Activated naive CD4-positive, alpha-beta T cell treated with anti-CD3 and anti-CD28 coated beads for 36 hours (primary cell): ENCODE measurements around the gene PNPO. TPM values are rescaled to one million over a fixed set of nuclear protein-coding genes. Genes with fewer than 3 reads are reported as not detected.
"Not testable (repeated sequence)": the region's sequence is repeated elsewhere in the genome, so short reads cannot be mapped to it uniquely, and the experiment has no call there.

Experiments
- CTCF ChIA-PET: fragments of 350-600 bp; sonication (Branson Sonifier 250); formaldehyde crosslinking; loops from one replicate; lab custom pipeline; 2021; ENCODE audit warnings: antibody characterized with exemption; lab: Charles Lee
- DNase-seq: peaks from one replicate; pipeline ENCODE4 v3.0.0-alpha.2; 2020
- H3K27ac Mint-ChIP-seq: one replicate; pipeline ENCODE4 v1.8.0; 2021; ENCODE audit warnings: mild to moderate bottlenecking, mixed read lengths
- H3K27me3 Mint-ChIP-seq: one replicate; pipeline ENCODE4 v1.8.0; 2021; ENCODE audit warnings: low read depth, mixed read lengths
- H3K36me3 Mint-ChIP-seq: one replicate; pipeline ENCODE4 v1.8.0; 2021; ENCODE audit warnings: low read depth, mixed read lengths
- H3K4me1 Mint-ChIP-seq: one replicate; pipeline ENCODE4 v1.8.0; 2021; ENCODE audit warnings: low read depth, mixed read lengths
- H3K4me3 Mint-ChIP-seq: one replicate; pipeline ENCODE4 v1.8.0; 2021; ENCODE audit warnings: mild to moderate bottlenecking, moderate library complexity, mixed read lengths
- H3K9me3 Mint-ChIP-seq: one replicate; pipeline ENCODE4 v1.8.0; 2021; ENCODE audit warnings: mixed read lengths
- intact Hi-C: fragments of 100-400 bp; cut with micrococcal nuclease; formaldehyde crosslinking; loops from one replicate; pipeline ENCODE4 v1.15.1; 2023
- total RNA-seq, 2 experiments: library from RNA; stranded (reverse); gene quantifications; one replicate each; pipeline ENCODE4 v1.2.3, GENCODE V29; 2021

PNPO gene
- total RNA-seq, 2 experiments from 2014 or later, result 35.5 to 37.0 TPM

DNA sequence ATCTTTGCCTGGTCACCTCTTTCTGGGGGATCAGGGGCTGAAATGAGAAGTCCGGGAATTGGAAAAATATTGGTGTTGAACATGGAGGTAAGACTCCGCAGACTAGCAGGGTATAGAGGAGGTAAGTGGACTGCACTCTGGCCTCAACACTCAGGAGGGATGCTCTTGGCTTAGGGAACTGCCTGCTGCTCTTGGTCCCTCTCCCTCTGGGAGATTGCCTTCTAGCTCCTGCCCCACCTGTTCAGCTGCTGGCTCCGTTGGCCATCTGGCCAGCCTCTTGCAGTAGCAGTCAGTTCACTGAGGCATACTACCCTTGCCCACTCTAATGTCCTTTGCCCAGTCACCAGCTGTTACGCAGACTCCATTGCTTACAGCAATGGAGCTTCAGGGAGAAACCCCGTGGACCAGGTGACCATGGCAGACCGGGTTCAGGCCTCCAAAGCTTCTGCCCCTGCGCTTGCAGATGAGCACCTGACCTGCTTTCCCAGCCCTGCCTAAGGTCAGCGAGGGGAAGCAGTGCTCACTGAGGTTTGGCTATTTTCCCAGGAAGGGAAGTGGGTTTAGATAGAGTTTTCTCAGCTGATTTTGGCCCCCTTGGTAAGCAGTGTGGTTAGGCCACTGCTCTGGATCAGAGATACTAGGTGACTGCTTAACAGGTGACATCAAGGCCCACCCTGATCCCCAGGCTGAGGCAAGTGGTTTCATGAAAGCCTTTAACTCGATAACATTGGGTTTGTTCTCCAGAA lies 41.4 kb downstream of the PNPO start:
- CTCF ChIA-PET, result interaction anchor here (1.5 kb wide), 1 partner anchor 11 kb away, joined by 4 read pairs; no protein-coding TSS in a partner anchor

DNA sequence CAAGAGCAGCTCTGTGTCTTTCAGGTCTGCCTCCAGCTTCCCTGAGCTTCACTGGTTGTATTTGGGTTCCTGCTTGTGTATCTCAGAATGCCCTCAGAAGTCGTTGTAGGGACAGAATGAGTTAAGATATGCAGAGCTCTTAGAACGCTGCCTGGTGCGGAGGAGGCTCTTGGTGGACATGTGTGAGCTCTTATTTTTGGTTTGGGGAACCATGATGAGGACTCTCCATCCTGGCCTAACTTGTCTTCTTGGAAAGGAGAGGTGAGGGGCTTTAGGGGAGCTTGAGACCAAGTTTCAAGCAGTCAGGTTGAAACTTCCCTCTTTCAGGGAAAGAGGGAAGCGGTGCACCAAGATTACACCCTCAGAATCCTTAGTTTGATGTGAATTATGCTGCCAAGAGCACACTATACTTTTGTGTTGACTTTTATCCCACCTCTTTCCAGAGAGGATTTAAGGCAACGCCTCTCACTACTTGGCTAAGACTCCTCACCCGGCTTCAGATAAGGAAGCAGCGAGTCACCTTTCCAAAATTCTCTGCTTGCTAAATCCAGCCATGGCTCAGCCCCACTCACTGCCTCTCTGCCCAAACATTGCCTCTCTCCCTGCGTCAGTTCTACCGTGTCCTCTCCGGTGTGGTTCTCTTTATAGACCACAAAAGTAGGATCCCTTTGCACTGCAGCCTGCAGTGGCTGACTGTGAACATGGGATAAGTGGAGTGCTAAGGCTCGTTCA lies 42.3 kb downstream of the PNPO start:
- H3K4me3 Mint-ChIP-seq, result no peak overlapping the region
- intact Hi-C loops, result no loop called here
- H3K27ac Mint-ChIP-seq, result no peak overlapping the region
- no peaks in the 10 kb centered on the region for H3K9me3 Mint-ChIP-seq
- no peaks in the 10 kb centered on the region for H3K27me3 Mint-ChIP-seq
- H3K4me1 Mint-ChIP-seq, result no peaks in the 10 kb centered on the region
- peaks cover 19% of the 10 kb centered on the region for H3K36me3 Mint-ChIP-seq
- CTCF ChIA-PET, result interaction anchor here (1.5 kb wide), 1 partner anchor 12 kb away, joined by 4 read pairs; no protein-coding TSS in a partner anchor
- no peak for DNase-seq

More for the DNA sequence above, 41.4 kb downstream of the PNPO start:
- peaks cover 19% of the 10 kb centered on the region for H3K36me3 Mint-ChIP-seq
- H3K27me3 Mint-ChIP-seq, result no peaks in the 10 kb centered on the region
- intact Hi-C loops, result no loop called here
- no peaks in the 10 kb centered on the region for H3K4me1 Mint-ChIP-seq
- H3K27ac Mint-ChIP-seq, result no peak overlapping the region
- no peak overlapping the region for H3K4me3 Mint-ChIP-seq
- no peak for DNase-seq
- no peaks in the 10 kb centered on the region for H3K9me3 Mint-ChIP-seq

DNA sequence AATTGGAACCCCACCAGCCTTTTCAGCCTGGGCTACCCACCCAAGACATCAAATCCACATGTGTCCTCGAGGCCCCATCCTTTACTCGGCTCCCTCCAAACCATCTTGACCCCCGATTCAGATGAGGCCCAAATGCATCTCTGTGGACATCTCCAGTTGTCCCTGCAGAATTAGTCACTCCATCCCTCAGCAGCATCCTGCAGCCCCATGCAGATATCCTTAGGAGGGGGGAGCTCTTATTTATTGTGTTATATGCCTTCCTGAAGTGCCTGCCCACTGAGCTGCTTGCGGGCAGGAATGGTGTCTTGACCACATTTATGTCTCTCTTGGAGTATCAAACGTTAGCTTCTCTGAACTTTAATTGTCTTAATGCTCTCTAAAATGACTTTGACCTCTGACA lies 45.1 kb downstream of the PNPO start:
- Mint-ChIP-seq H3K4me1 (no peaks in the 10 kb centered on the region), H3K27me3 (no peaks in the 10 kb centered on the region), H3K9me3 (no peaks in the 10 kb centered on the region), H3K27ac (no peak overlapping the region), H3K36me3 (peaks cover 7% of the 10 kb centered on the region), H3K4me3 (no peak overlapping the region)
- intact Hi-C loops, result no loop called here
- CTCF ChIA-PET, result interaction anchor here (0.6 to 1.9 kb wide), 2 partner anchors 16 to 38 kb away, joined by 3 to 6 read pairs; no protein-coding TSS in a partner anchor
- no peak for DNase-seq

DNA sequence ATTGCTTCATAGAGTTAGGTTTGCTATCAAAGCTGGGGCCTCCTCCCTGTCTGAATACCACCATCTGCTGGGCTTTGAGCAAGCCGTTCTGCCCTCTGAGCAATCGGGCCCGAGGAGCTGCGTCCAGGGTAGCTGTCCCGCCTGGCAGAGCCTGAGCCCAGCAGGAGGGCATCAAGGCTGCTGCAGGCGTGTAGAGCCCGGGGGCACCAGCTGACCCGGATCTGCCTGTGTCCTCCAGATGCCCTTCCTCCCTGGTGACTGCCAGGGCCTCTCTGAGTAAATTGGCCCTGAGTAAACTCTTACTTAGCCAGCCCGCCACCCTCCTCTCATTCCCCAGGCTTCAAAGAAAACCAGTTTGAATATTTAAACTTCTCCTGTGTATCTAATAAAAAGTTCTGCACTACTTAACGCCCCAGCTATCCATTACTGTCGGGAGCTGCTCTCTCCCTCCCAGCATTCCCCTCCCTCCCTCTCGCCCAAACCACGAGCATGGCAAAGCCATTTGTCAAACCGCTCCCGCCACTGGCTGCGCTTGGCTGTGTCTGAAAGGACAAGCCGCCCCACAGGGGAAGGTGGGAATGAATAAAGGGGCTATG lies 46.0 kb downstream of the PNPO start:
- no peaks in the 10 kb centered on the region for H3K4me1 Mint-ChIP-seq
- H3K4me3 Mint-ChIP-seq, result no peak overlapping the region
- no peaks in the 10 kb centered on the region for H3K27me3 Mint-ChIP-seq
- no peak overlapping the region for H3K27ac Mint-ChIP-seq
- H3K9me3 Mint-ChIP-seq, result no peaks in the 10 kb centered on the region
- peaks cover 7% of the 10 kb centered on the region for H3K36me3 Mint-ChIP-seq
- DNase-seq, result no peak
- CTCF ChIA-PET, result interaction anchor here (0.6 to 1.9 kb wide), 3 partner anchors 17 to 86 kb away, joined by 3 to 6 read pairs (median 3); no protein-coding TSS in a partner anchor
- intact Hi-C loops, result no loop called here

DNA sequence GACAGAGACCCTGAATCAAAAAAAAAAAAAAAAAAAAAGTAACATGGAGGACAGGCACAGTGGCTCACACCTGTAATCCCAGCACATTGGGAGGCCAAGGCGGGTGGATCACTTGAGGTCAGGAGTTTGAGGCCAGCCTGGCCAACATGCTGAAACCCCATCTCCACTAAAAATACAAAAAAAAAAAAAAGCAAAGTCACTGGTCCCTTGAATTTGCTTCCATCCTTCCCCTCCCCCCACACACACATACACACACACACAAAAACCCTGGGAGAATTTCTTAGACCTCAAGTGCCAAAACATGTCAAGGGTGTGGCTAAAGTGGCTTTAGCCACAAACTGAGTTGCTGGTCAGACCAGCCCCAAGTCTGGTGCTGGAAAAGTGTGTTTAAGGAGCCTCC lies 47.1 kb downstream of the PNPO start:
- H3K27ac Mint-ChIP-seq, intact Hi-C loops, DNase-seq, H3K4me3 Mint-ChIP-seq, H3K4me1 Mint-ChIP-seq, H3K36me3 Mint-ChIP-seq, H3K9me3 Mint-ChIP-seq, H3K27me3 Mint-ChIP-seq: not testable (repeated sequence)
- CTCF ChIA-PET, result interaction anchor here (0.7 kb wide), 1 partner anchor 84 kb away, joined by 5 read pairs; no protein-coding TSS in a partner anchor

DNA sequence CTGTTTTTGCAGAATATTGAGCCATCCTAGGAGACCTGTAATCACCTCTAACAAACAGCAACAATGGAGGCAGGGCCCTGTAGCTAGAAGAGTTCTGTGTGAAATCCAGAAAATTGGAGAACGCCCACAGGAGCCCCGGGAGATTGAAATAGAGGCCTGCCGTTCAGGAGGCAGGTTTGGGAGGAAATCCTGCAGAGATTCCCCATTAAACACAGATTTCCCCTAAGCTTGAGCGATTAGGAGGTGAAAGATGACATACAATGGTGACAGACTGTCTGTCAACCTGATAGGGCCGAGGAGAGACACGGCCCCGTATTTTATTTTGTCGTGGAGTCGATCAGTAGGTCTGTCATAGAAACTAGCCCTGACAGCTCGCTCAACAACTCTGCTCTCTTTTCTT lies 47.8 kb downstream of the PNPO start:
- DNase-seq, result no peak
- Mint-ChIP-seq H3K27ac (no peak overlapping the region), H3K9me3 (no peaks in the 10 kb centered on the region), H3K4me1 (no peaks in the 10 kb centered on the region), H3K4me3 (no peak overlapping the region), H3K27me3 (no peaks in the 10 kb centered on the region), H3K36me3 (no peaks in the 10 kb centered on the region)
- intact Hi-C loops, result no loop called here
- CTCF ChIA-PET, result no interaction called here

DNA sequence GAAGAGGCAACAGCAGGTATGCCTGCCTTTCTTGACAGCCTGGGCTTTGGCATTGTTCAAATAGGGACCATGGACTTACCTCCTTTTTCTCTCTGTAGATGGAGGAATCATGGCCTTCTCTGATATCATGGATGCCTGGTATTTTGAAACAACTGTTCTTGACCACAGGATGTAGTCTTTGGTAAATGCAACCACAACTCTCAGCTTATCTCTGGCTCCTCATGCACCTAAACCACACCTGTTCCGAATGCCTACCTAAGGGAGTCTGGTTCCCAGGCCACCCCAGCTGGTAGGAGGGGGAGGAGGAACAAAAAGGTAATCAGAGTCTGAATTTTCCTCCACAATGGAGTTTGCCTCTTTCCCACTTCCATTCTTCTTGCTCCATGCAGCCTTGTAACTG lies 48.3 kb downstream of the PNPO start:
- Mint-ChIP-seq H3K27ac (no peak overlapping the region), H3K27me3 (no peaks in the 10 kb centered on the region), H3K36me3 (no peaks in the 10 kb centered on the region), H3K9me3 (no peaks in the 10 kb centered on the region), H3K4me3 (no peak overlapping the region), H3K4me1 (no peaks in the 10 kb centered on the region)
- no peak for DNase-seq
- intact Hi-C loops, result no loop called here
- CTCF ChIA-PET, result no interaction called here

DNA sequence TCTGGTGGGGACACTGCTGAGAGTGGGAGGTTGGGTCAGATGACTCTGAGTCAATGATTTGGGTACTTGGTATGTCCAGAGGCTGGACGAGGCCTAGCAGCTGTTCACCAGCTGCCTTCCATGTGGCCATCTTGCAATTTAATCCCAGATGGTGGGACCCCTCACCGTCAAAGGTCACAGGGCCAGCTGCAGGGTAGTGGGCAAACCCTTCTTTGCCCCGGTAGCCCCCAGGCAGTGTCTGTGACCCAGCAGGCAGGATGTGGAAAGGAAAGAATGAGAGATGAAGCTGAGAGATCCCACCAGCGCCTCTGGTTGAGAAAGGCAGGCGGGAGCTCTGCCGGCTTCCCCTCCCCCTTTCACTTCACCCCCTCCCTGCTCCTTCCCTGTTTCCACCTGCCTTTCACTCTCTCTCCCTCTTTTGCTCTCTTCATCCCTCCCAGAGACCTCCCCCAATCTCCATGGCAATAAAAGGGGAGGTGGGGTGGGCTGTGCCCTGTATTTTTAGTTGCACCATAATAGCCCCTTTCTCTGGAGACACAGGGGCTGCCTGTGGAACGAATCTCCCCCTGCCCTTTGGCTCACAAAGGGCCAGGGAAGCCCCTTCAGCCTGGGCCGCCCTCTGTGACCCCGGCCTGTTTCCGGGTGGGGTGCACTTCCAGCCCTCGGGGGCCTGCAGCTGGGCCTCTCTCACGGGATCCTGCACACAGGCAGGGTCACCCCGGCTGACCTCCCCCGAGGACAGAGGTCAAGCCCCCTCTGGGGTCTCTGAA lies 49.8 kb downstream of the PNPO start:
- Mint-ChIP-seq H3K9me3 (no peaks in the 10 kb centered on the region), H3K27me3 (no peaks in the 10 kb centered on the region), H3K4me3 (no peak overlapping the region), H3K27ac (no peak overlapping the region), H3K36me3 (no peaks in the 10 kb centered on the region), H3K4me1 (no peaks in the 10 kb centered on the region)
- intact Hi-C loops, result no loop called here
- CTCF ChIA-PET, result interaction anchor here (0.5 to 1.4 kb wide), 2 partner anchors 20 to 35 kb away, joined by 3 to 4 read pairs; partner anchors contain the start of gene CDK5RAP3
- DNase-seq, result no peak

DNA sequence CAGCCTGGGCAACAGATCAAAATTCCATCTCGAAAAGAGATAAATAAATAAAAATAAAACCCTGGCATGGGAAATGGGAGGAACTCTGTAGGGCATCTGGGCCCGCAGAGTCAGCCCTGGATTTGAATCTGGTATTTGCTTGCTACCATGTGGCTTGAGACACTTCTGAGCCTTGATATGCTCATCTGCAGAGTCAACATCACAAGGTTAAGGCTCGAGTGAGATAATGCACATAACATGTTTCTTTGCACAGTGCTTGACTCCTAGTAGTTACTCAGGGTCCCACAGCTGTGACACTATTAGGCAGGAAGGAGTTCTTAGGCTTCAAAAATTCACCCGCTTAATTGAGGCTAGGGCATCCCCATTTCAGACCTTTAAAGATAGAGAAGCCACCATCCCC lies 50.8 kb downstream of the PNPO start:
- no peak for DNase-seq
- Mint-ChIP-seq H3K27ac (no peak overlapping the region), H3K36me3 (no peaks in the 10 kb centered on the region), H3K27me3 (no peaks in the 10 kb centered on the region), H3K9me3 (no peaks in the 10 kb centered on the region), H3K4me1 (no peaks in the 10 kb centered on the region), H3K4me3 (no peak overlapping the region)
- intact Hi-C loops, result no loop called here
- CTCF ChIA-PET, result interaction anchor here (1.1 kb wide), 1 partner anchor 45 kb away, joined by 3 read pairs; no protein-coding TSS in a partner anchor

DNA sequence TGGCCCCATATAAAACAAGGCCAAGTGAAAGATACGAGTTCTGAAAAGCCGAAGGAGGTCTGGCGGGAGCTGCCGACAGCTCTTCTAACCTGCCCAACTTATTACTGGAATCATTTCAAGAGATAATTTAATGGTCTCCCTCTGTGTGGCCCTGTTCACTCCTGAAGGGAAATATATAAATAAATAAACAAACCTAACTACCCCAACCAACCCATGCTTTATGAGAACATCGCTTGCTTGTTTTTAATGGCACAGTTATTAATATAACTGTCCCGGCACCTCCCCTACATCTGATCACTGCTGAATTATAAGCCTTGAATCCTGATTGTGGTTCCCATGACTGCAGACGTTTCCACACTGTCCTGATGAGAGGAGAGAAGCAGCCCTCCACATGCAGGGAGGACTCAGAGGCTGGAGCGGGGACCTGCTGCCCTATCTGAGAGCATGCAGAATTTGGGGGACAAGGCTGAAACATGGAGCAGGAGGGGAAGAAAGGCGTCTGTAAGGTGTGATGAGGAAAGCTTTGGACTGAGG lies 51.7 kb downstream of the PNPO start:
- DNase-seq, result no peak
- H3K4me1 Mint-ChIP-seq, result no peaks in the 10 kb centered on the region
- intact Hi-C loops, result no loop called here
- H3K4me3 Mint-ChIP-seq, result no peak overlapping the region
- no peaks in the 10 kb centered on the region for H3K27me3 Mint-ChIP-seq
- no peak overlapping the region for H3K27ac Mint-ChIP-seq
- no peaks in the 10 kb centered on the region for H3K36me3 Mint-ChIP-seq
- no peaks in the 10 kb centered on the region for H3K9me3 Mint-ChIP-seq
- CTCF ChIA-PET, result interaction anchor here (0.6 to 1.1 kb wide), 5 partner anchors 9 to 885 kb away, joined by 3 read pairs; no protein-coding TSS in a partner anchor

DNA sequence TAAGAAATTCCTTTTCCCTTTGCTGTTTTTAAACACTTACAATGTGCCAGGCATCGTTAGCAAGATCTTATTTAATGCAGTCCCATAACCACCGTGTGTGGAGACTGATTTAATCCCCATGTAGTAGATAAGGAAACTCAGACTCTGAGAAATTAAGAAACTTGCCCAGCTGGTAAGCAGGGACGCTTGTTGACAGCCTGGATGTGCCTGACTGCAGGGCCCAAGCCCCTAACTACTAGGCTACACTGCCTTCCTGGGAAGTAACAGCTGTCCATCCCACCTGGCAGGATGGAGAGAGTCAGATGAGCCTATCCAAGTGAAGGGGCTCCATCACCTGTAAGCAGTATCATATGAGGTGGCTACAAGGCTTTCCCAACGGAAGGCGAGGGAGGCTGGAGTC lies 52.6 kb downstream of the PNPO start:
- no peaks in the 10 kb centered on the region for H3K36me3 Mint-ChIP-seq
- H3K27me3 Mint-ChIP-seq, result no peaks in the 10 kb centered on the region
- no peaks in the 10 kb centered on the region for H3K9me3 Mint-ChIP-seq
- no peak overlapping the region for H3K4me3 Mint-ChIP-seq
- no peak overlapping the region for H3K27ac Mint-ChIP-seq
- CTCF ChIA-PET, result interaction anchor here (1.2 kb wide), 1 partner anchor 23 kb away, joined by 3 read pairs; the partner anchor contains the start of gene CDK5RAP3
- no peaks in the 10 kb centered on the region for H3K4me1 Mint-ChIP-seq
- intact Hi-C loops, result no loop called here
- no peak for DNase-seq
